Karpas-422 (cell line): Measurements from ENCODE around the gene VAPB. TPM values are rescaled to one million over a fixed set of nuclear protein-coding genes. Genes with fewer than 3 reads are reported as not detected.
A peak's percentile ranks its signal among the peaks of the same experiment; 100 is the strongest.

ENCODE experiments used
- DNase-seq: peaks from one replicate; pipeline ENCODE4 v3.0.0-alpha.2; 2015
- H2AFZ ChIP-seq: fragments of 200-600 bp; sonication (generic); 2 replicates; pipeline ENCODE4 v1.6.1; 2014; ENCODE audit warnings: antibody characterized with exemption, low read length, mixed read lengths
- H3K27ac ChIP-seq: fragments of 200-600 bp; sonication (generic); 2 replicates; pipeline ENCODE4 v1.5.1; 2014; ENCODE audit warnings: mild to moderate bottlenecking, low read length, moderate library complexity
- H3K27me3 ChIP-seq: fragments of 200-600 bp; sonication (generic); 2 replicates; pipeline ENCODE4 v1.6.1; 2014; ENCODE audit warnings: low read length, mixed read lengths
- H3K36me3 ChIP-seq: fragments of 200-600 bp; sonication (generic); 2 replicates; pipeline ENCODE4 v1.6.1; 2014; ENCODE audit warnings: low read length, mixed read lengths; ENCODE audit not compliant: insufficient read depth
- H3K4me1 ChIP-seq: fragments of 200-600 bp; sonication (generic); 2 replicates; pipeline ENCODE4 v1.6.1; 2014; ENCODE audit warnings: mild to moderate bottlenecking, low read length, mixed read lengths
- H3K4me2 ChIP-seq: fragments of 200-600 bp; sonication (generic); 2 replicates; pipeline ENCODE4 v1.6.1; 2014; ENCODE audit warnings: low read length, low read depth, mild to moderate bottlenecking; ENCODE audit not compliant: poor library complexity, severe bottlenecking
- H3K4me3 ChIP-seq: fragments of 200-600 bp; sonication (generic); 2 replicates; pipeline ENCODE4 v1.5.1; 2014; ENCODE audit warnings: mild to moderate bottlenecking, antibody characterized with exemption, low read length, mixed read lengths
- H3K79me2 ChIP-seq: fragments of 200-600 bp; sonication (generic); 2 replicates; pipeline ENCODE4 v1.6.1; 2014; ENCODE audit warnings: mild to moderate bottlenecking, low read length, mixed read lengths
- H3K9ac ChIP-seq: fragments of 200-600 bp; sonication (generic); 2 replicates; pipeline ENCODE4 v1.6.0; 2014; ENCODE audit warnings: low read length
- H3K9me2 ChIP-seq: fragments of 200-600 bp; sonication (generic), shearing (Covaris generic); replicated peaks from 2 replicates; pipeline ENCODE4 v1.6.0; 2014; ENCODE audit warnings: mild to moderate bottlenecking, low read length, moderate library complexity; ENCODE audit not compliant: insufficient read depth
- H3K9me3 ChIP-seq: fragments of 300-700, 200-600 bp; sonication (generic); 2 replicates; pipeline ENCODE4 v1.6.1; 2014; ENCODE audit warnings: low read length, mixed read lengths
- H4K20me1 ChIP-seq: fragments of 200-600 bp; sonication (generic); 2 replicates; pipeline ENCODE4 v1.6.1; 2014; ENCODE audit warnings: mild to moderate bottlenecking, antibody characterized with exemption, low read length, low read depth; ENCODE audit not compliant: insufficient read depth
- total RNA-seq: library from RNA; depleted of rRNA; stranded (reverse); fragments of >200 nt; shearing (Covaris generic); gene quantifications from 2 replicates; pipeline ENCODE4 v1.2.3, GENCODE V29; 2014; ENCODE audit warnings: low replicate concordance

VAPB gene
- total RNA-seq, 1 experiment from 2014 or later, result 12.8 TPM

- no peak overlapping the region for H3K4me2 ChIP-seq
- no peaks in the 10 kb centered on the region for H3K9me2 ChIP-seq
- no peak overlapping the region for H3K27ac ChIP-seq
- H3K4me3 ChIP-seq, result no peak overlapping the region
- H3K4me1 ChIP-seq, result peaks cover 6% of the 10 kb centered on the region; the same call in 1 of the 2 replicates
- no peak overlapping the region for H2AFZ ChIP-seq
- no peaks in the 10 kb centered on the region for H3K9me3 ChIP-seq
- H3K36me3 ChIP-seq, result peaks cover 17% of the 10 kb centered on the region
- DNase-seq, result no peak
- no peak overlapping the region for H3K9ac ChIP-seq
- H3K27me3 ChIP-seq, result no peaks in the 10 kb centered on the region
- no peaks in the 10 kb centered on the region; the same call in 1 of the 2 replicates for H4K20me1 ChIP-seq
- peaks cover 14% of the 10 kb centered on the region for H3K79me2 ChIP-seq
These were observed 57.9 kb downstream of the VAPB start for GRCh38 chr20:58446960-58447265.

DNA sequence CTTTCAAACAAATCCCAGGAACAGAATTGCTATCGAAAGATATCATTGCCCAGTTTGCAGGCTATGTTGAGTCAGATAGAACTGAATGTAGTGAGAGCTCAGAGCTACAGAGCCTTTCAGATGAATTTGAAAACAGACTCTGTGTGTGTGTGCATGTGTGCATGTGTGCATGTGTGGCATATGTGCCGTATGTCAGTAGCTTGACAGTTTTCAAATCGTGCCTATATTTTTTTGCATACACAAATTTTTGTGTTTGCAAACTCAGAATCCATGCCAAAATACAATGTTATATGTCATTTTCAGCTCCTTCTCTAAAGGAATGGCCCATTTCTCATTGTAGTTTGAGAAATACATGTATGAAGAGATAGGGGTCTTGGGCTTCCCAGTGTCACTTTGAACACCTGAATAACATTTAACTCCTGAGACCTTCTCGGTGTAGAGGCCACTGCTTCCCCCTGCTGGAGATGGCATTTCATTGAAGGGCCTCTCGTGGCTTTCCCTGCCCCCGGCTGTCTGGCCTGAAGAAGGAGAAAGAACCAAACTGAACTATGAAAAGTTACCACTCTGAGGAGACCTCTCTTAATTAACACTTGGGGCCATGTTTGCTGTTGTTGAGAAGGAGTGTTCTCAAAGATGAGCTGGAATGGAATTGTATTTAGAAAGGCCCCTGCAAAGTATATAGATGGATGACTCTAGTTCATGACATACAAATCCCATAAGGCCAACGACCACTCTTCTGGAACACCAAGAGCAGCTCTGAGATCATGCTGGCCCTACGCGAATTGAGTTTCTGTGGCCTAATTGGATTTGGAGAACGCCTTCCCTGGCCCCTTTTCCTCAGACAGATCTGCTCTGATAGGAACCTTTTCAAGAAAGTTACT is 58.7 kb downstream of the VAPB start:
- DNase-seq, result peak; percentile 86

GRCh38 chr20:58448958-58449357 is 59.9 kb downstream of the VAPB start:
- no peaks in the 10 kb centered on the region for H3K9me3 ChIP-seq
- peaks cover 6% of the 10 kb centered on the region; the same call in 1 of the 2 replicates for H3K4me1 ChIP-seq
- no peak overlapping the region for H3K9ac ChIP-seq
- 0 out of 2 replicates have a peak, but pooled peaks cover 2% of the 10 kb centered on the region for H3K79me2 ChIP-seq
- H3K36me3 ChIP-seq, result peaks cover 9% of the 10 kb centered on the region
- no peak overlapping the region for H3K4me2 ChIP-seq
- no peaks in the 10 kb centered on the region for H3K9me2 ChIP-seq
- no peak overlapping the region for H3K27ac ChIP-seq
- H3K4me3 ChIP-seq, result no peak overlapping the region
- DNase-seq, result no peak
- H3K27me3 ChIP-seq, result no peaks in the 10 kb centered on the region
- H2AFZ ChIP-seq, result no peak overlapping the region
- H4K20me1 ChIP-seq, result no peaks in the 10 kb centered on the region; the same call in 1 of the 2 replicates

More for the DNA sequence above, 58.7 kb downstream of the VAPB start:
- Histone ChIP-seq H3K9me3 (no peaks in the 10 kb centered on the region), H3K27me3 (no peaks in the 10 kb centered on the region), H3K9ac (no peak overlapping the region), H4K20me1 (no peaks in the 10 kb centered on the region; the same call in 1 of the 2 replicates), H2AFZ (no peak overlapping the region), H3K79me2 (peaks cover 5% of the 10 kb centered on the region), H3K27ac (no peak overlapping the region), H3K4me2 (no peak overlapping the region), H3K4me3 (no peak overlapping the region), H3K9me2 (no peaks in the 10 kb centered on the region), H3K36me3 (peaks cover 14% of the 10 kb centered on the region), H3K4me1 (peaks cover 6% of the 10 kb centered on the region; the same call in 1 of the 2 replicates)

DNA sequence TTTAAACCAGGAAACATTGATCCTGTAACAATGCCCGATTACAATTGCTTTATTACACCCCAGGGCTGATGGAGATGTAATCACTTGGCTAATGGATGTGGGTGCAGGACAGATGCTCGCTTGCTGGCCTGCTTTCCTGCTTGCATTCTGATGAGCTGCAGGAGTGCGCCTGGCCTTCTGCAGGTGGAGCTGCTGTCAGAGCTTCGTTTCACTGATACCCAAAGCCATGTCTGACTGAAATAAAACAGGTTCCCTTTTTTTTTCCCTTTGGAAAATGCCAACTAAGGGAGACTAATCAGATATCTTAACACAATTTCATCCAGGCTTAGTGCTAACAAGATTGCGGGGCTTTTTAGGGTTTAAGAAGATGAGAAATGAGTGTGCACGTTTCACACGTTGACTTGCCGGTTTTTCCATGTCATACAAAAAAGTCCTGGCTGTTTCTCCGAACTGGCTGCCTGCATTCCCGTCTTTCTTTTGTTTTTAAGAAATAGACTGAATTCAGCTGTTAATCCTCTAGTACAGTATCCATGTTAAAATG is 60.7 kb downstream of the VAPB start:
- Histone ChIP-seq H3K36me3 (peaks cover 8% of the 10 kb centered on the region), H3K27ac (no peak overlapping the region), H3K4me3 (no peak overlapping the region), H3K4me1 (peaks cover 6% of the 10 kb centered on the region; the same call in 1 of the 2 replicates), H2AFZ (no peak overlapping the region), H3K79me2 (0 out of 2 replicates have a peak, but pooled peaks cover 2% of the 10 kb centered on the region), H3K4me2 (no peak overlapping the region), H3K9me3 (no peaks in the 10 kb centered on the region), H4K20me1 (no peaks in the 10 kb centered on the region; the same call in 1 of the 2 replicates), H3K9ac (no peak overlapping the region), H3K9me2 (no peaks in the 10 kb centered on the region), H3K27me3 (no peaks in the 10 kb centered on the region)
- DNase-seq, result no peak

GRCh38 chr20:58450254-58450653 is 61.2 kb downstream of the VAPB start:
- H3K4me2 ChIP-seq, result no peak overlapping the region
- H3K9me3 ChIP-seq, result no peaks in the 10 kb centered on the region
- H2AFZ ChIP-seq, result no peak overlapping the region
- H4K20me1 ChIP-seq, result no peaks in the 10 kb centered on the region; the same call in 1 of the 2 replicates
- no peak for DNase-seq
- no peak overlapping the region for H3K9ac ChIP-seq
- no peak overlapping the region for H3K4me3 ChIP-seq
- H3K36me3 ChIP-seq, result peaks cover 8% of the 10 kb centered on the region
- 0 out of 2 replicates have a peak, but pooled peaks cover under 1% of the 10 kb centered on the region for H3K79me2 ChIP-seq
- H3K9me2 ChIP-seq, result no peaks in the 10 kb centered on the region
- H3K4me1 ChIP-seq, result peaks cover 6% of the 10 kb centered on the region; the same call in 1 of the 2 replicates
- H3K27me3 ChIP-seq, result no peaks in the 10 kb centered on the region
- no peak overlapping the region for H3K27ac ChIP-seq

DNA sequence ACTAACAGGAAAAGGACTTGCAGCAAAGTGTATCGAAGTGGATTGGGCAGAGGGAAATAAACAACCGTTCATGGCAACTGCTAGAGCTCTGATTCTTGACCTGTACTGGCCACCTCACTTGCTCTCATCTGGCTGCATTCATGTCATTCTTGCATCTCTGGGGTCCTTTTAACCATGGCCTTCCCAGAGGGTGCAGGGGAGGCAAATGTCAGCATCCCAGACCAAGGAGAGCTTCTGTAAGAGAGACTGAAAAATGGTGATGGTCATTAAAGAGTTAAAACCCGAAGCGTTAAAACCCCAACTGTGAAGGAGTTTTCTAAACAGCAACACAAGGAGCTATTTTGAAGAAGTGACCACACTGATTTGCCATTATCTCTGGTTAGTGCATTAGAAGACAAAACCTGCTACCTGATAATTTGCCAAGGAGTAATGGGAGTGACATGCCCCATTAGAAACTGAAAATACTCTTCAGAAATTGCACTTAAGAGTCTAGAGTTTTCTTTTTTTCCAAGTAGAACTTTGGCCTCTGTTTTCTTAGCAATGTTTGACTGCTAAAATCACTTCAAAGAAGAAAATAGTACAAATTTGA is 63.7 kb downstream of the VAPB start:
- H3K9me2 ChIP-seq, result no peaks in the 10 kb centered on the region
- no peak overlapping the region for H2AFZ ChIP-seq
- H3K9ac ChIP-seq, result no peak overlapping the region
- H3K27ac ChIP-seq, result no peak overlapping the region
- H4K20me1 ChIP-seq, result no peaks in the 10 kb centered on the region; the same call in 1 of the 2 replicates
- DNase-seq, result no peak
- peaks cover 14% of the 10 kb centered on the region for H3K4me1 ChIP-seq
- no peak overlapping the region for H3K4me2 ChIP-seq
- H3K79me2 ChIP-seq, result no peaks in the 10 kb centered on the region
- no peaks in the 10 kb centered on the region for H3K9me3 ChIP-seq
- peaks cover 8% of the 10 kb centered on the region; the same call in 1 of the 2 replicates for H3K36me3 ChIP-seq
- H3K27me3 ChIP-seq, result no peaks in the 10 kb centered on the region
- H3K4me3 ChIP-seq, result no peak overlapping the region

DNA sequence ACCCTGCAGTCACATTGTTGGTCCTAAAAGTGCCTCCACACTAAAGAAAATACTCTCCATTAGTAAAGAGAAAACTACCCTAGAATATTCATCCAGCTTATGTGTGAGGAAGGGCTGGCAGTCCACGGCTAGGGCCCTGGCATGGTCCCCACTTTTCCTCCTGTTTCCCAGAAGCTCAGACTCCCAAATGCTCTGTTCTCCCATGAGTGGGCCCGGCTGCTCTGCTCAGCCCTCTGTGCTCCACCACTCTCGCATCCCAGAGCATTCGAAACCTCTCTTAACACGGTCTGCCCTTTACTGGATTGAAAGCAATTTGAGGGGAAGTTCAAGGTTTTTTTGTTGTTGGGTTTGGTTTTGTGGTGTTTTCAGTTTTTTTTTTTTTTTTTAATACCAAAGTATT is 64.4 kb downstream of the VAPB start:
- H3K4me2 ChIP-seq, result no peak overlapping the region
- DNase-seq, result no peak
- no peak overlapping the region for H2AFZ ChIP-seq
- H3K4me1 ChIP-seq, result peaks cover 20% of the 10 kb centered on the region
- H4K20me1 ChIP-seq, result peaks cover 6% of the 10 kb centered on the region; the same call in 1 of the 2 replicates
- H3K4me3 ChIP-seq, result no peak overlapping the region
- peaks cover 5% of the 10 kb centered on the region; the same call in 1 of the 2 replicates for H3K36me3 ChIP-seq
- no peaks in the 10 kb centered on the region for H3K9me2 ChIP-seq
- H3K27me3 ChIP-seq, result no peaks in the 10 kb centered on the region
- no peaks in the 10 kb centered on the region for H3K9me3 ChIP-seq
- H3K27ac ChIP-seq, result no peak overlapping the region
- H3K79me2 ChIP-seq, result no peaks in the 10 kb centered on the region
- no peak overlapping the region for H3K9ac ChIP-seq

DNA sequence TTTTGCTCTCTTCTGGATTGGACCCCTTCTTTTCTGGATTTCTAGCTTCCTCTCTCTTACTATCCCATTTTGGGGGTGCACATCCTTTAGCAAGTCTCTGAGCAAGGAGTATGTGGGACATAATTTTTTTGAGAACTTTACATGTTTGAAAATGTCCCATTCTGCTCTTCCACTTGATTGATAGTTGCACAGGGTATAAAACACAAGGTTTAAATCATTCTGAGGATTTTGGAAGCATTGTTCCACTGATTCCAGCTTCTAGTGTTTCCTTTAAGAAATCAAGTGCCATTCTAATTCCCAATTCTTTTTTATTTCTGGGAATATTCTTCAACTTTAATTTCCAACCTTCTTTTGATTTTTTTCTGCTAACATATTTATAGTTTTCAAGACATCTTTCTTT is 65.4 kb downstream of the VAPB start:
- H3K36me3 ChIP-seq, result no peaks in the 10 kb centered on the region
- peaks cover 29% of the 10 kb centered on the region for H3K4me1 ChIP-seq
- H3K9me2 ChIP-seq, result no peaks in the 10 kb centered on the region
- peaks cover 6% of the 10 kb centered on the region; the same call in 1 of the 2 replicates for H4K20me1 ChIP-seq
- H3K9ac ChIP-seq, result no peak overlapping the region
- H3K4me2 ChIP-seq, result no peak overlapping the region
- no peak overlapping the region for H3K4me3 ChIP-seq
- no peak for DNase-seq
- no peak overlapping the region for H2AFZ ChIP-seq
- no peaks in the 10 kb centered on the region for H3K79me2 ChIP-seq
- no peaks in the 10 kb centered on the region for H3K27me3 ChIP-seq
- no peak overlapping the region for H3K27ac ChIP-seq
- H3K9me3 ChIP-seq, result no peaks in the 10 kb centered on the region
